Activated CD4-positive, CD25-positive, alpha-beta regulatory T cell treated with anti-CD3 and anti-CD28 coated beads, Interleukin-2, amount 50 U/mL, for 72 hours (primary cell): ENCODE results near the gene PTPRJ.
A peak's percentile ranks its signal among the peaks of the same experiment; 100 is the strongest.

ENCODE experiments used
- DNase-seq: peaks from one replicate; pipeline ENCODE4 v3.0.0; 2021

The PTPRJ gene

GRCh38 chr11:47969401-47969800 lies 11.0 kb upstream of the PTPRJ start:
- DNase-seq = no peak

GRCh38 chr11:47971501-47971900 lies 8.9 kb upstream of the PTPRJ start:
- no peak for DNase-seq

- no peak for DNase-seq
These were observed 7.2 kb upstream of the PTPRJ start for GRCh38 chr11:47973173-47973572.

GRCh38 chr11:47976931-47977330 lies 3.4 kb upstream of the PTPRJ start:
- no peak for DNase-seq

- no peak for DNase-seq
These were observed 2.7 kb upstream of the PTPRJ start for GRCh38 chr11:47977623-47978022.

- no peak for DNase-seq
These were observed 826 bp upstream of the PTPRJ start for GRCh38 chr11:47979378-47980087.

- DNase-seq = peak; percentile 56
These were observed 705 bp downstream of the PTPRJ start for GRCh38 chr11:47980907-47981621.

GRCh38 chr11:47981667-47982404 lies 1.5 kb downstream of the PTPRJ start:
- DNase-seq = peak; percentile 53

- no peak for DNase-seq
These were observed 2.3 kb downstream of the PTPRJ start for GRCh38 chr11:47982616-47983015.

- DNase-seq = no peak
These were observed 3.4 kb downstream of the PTPRJ start for GRCh38 chr11:47983464-47984397.

GRCh38 chr11:47986219-47986618 lies 5.9 kb downstream of the PTPRJ start:
- no peak for DNase-seq

- DNase-seq = no peak
These were observed 6.4 kb downstream of the PTPRJ start for GRCh38 chr11:47986742-47987141.

- DNase-seq = no peak
These were observed 7.0 kb downstream of the PTPRJ start for GRCh38 chr11:47987310-47987709.

GRCh38 chr11:47987781-47988180 lies 7.4 kb downstream of the PTPRJ start:
- DNase-seq = no peak

GRCh38 chr11:47989779-47990178 lies 9.4 kb downstream of the PTPRJ start:
- DNase-seq = no peak

GRCh38 chr11:47991266-47991830 lies 11.0 kb downstream of the PTPRJ start:
- no peak for DNase-seq

GRCh38 chr11:47991894-47992293 lies 11.5 kb downstream of the PTPRJ start:
- no peak for DNase-seq

- DNase-seq = no peak
These were observed 12.8 kb downstream of the PTPRJ start for GRCh38 chr11:47992959-47993820.

- DNase-seq = no peak
These were observed 14.1 kb downstream of the PTPRJ start for GRCh38 chr11:47994417-47994816.

GRCh38 chr11:47995360-47995769 lies 15.0 kb downstream of the PTPRJ start:
- no peak for DNase-seq
